GM19455 (cell line): ENCODE measurements around the gene DPP6.
"Not testable (repeated sequence)": the region's sequence is repeated elsewhere in the genome, so short reads cannot be mapped to it uniquely, and the experiment has no call there.

Experiments used
- ATAC-seq: cut with Tn5 transposase; IDR thresholded peaks from one replicate; pipeline ENCODE4 v1.9.1; 2021; ENCODE audit not compliant: unreplicated experiment

DPP6 gene

DNA sequence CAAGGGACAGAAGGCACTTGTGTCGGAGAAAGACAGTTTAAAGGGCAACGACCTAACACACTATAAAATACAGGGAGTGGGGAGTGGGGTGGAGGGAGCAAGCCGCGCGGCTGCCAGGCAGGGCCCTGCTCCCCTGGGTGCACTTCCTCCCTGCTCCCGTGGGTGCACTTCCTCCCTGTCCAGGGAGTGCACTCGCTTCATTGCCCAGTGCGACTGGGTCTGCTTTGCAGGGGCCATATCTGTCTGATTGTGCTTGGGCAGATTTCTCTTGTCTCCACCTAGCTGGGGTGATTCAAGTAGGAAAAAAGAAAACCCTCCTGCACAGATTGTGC is 94.5 kb downstream of the DPP6 start:
- not testable (repeated sequence) for ATAC-seq

DNA sequence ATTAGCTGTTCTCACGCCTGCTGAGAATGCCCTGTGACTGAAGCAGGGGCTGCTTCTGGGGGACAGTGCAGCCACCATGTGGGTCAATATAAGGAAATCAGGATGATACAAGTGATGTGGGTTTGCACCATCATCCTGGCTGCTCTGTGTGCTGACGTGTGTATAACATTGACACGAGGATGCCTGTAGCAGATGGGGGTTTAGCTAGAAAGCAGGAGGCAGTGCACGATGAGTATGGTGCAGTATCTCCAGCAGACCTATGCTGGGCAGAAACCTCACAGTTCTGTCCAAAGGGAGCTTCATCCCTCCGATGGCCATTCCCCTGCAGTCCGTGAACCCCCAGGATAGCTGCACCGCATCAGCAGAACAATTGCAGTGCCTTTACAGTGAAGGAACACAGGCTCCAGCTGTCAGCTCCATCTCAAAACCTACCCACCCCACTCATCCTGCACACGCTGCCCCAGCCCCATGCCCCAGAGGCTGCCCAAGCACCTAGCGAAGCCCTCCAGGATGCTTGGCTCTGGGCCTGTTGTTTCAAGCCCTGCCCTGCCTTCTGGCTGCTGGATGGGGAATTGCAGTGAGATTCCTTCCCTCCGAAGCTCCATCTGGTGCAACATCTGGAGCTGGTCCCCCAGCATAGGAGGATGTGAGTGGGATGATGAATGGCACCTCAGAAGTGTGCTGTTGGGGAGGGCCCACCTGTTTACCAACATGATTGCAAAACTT is 96.8 kb downstream of the DPP6 start:
- ATAC-seq = not testable (repeated sequence)

DNA sequence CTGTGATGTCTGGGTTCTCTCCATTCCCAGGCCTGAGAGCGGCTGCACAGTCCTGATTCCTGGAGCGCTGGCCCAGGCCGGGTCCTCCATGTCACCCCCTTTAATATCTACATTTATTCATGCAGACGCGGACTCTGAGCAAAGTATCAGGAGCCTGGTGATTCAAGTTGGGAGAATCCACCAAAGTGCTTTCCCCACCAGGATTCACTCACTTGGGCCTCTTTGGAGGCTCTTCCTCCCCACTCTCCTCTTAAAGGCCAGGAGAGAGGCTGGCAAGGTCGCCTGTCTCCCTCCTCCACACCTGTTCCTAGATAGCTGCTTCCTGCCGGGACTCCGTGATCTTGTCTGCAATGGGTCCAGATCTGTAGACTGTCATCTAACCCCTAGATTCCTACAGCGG is 98.5 kb downstream of the DPP6 start:
- ATAC-seq = not testable (repeated sequence)

DNA sequence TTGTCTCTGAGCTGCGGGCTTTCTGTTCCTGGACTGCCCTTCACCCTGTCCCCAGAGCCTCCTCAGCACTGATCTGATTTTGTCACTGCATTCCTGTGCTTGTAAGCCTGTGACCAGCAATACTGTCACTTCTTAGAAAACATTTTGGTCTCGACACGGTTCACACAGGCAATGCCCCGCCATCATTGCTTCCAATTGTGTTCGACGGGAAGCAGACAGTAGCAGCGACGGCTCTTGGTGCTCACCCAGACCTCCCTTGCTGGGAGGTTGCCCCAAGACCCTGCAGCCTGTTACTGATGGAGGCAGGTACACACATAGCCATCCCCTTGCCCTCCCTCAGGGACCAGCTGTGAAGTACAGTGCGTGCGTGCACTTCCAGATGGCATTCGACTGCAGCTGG is 99.1 kb downstream of the DPP6 start:
- ATAC-seq = not testable (repeated sequence)

DNA sequence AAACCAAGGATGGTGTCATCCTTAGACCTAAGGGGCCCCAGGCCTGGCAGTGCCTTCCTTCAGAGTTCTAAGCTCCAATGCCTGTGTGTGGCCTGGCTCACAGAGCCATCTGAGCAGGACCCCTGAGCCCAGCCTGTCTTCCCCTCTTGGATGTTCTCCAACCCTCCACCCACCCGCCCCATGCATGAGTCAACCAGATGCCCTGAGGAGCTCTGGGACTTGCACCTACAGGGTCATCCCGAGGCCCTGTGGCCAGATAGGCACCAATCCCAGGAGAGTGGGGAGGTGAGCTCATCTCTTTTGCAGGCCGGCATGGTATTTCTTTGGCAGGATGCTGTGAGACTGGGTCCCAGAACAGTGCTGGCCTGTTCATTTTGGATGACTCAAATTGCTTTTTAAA is 103.7 kb downstream of the DPP6 start:
- ATAC-seq = not testable (repeated sequence)

DNA sequence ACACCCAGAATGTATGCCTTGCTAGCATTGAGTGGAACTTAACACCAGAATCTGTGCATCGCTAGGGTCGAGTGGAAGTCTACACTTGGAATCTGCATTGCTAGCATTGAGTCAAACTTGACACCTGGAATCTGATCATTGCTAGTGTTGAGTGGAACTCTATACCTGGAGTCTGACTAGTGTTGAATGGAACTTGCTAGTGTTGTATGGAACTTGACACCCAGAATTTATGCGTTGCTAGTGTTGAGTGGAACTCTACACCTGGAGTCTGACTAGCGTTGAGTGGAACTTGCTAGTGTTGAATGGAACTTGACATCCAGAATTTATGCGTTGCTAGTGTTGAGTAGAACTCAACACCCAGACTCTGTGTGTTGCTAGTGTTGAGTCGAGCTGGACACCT is 110.7 kb downstream of the DPP6 start:
- ATAC-seq = not testable (repeated sequence)

DNA sequence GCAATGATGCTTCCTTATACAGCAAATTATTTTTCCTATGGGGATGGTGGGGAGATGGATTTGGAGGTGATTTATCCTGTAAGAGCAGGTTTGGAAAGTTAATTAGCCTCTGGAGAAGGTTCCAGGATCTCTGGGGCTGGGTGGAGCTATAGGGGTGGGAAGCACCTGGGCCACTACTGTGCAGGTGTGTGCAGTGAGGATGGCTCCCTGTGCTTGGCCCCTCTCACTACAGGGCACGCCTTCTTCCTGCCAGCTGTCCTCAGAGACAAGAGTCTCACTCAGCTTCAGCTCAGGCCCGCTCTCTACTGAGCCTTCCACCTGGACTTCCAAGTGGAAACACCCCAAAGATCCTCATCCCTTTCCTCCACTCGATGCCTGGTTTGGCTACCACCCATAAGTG is 111.4 kb downstream of the DPP6 start:
- ATAC-seq = not testable (repeated sequence)

DNA sequence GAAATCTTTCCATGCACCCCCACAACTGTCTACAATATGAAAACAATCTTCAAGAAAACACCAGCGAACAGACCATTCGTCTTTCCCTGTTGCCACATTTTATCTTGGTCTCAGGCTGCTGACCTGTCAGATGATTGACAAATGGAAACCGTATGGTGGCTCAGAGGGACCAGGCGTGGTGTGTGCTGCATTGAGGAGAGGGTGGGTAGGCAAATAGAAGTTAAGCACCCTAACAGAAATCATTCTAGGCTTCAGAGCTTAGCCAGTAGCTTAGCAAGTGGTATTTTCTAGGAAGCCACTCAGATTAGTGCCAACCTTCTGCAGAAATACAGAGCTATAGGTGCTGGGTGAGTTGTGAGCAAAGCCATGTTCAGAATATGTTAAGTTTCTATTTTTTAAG is 114.9 kb downstream of the DPP6 start:
- ATAC-seq = no peak

DNA sequence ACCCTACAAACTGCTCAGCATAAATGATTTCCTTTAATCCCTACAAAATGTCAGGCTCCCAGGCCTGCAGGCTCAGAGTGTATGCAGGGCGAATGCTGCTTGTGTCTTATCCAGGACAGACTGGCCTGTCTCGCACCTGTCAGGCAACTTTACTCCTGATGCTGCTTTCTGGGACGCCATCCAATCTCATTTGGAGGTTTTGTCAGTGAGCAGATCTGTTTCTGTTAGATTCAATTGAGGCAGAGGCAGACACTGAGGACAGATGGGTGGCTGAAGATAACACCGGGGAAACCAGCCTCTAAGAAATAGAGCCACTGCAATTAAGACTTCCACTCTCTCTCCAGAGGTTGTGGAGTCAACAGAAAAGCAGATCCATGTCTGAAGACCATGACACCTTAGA is 115.6 kb downstream of the DPP6 start:
- ATAC-seq = no peak

DNA sequence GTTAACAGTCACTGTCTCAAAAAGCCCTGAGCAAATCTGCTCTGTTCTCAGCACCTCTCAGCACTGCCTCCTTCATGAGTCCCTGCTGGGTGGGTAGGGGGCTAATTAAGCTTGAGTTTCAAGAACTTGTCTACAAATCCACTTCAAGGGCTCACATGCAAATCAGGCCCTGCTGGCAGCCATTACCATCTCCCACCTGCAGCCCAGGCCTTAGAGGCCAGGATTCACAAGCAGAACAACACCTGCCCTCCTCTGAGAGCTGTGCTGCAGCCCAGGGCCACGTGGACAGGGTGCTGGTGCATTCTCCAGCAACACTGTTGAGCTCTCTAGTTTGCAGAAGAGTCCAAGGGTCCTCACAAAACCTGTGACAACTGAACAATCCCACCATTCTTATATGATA is 119.2 kb downstream of the DPP6 start:
- no peak for ATAC-seq

DNA sequence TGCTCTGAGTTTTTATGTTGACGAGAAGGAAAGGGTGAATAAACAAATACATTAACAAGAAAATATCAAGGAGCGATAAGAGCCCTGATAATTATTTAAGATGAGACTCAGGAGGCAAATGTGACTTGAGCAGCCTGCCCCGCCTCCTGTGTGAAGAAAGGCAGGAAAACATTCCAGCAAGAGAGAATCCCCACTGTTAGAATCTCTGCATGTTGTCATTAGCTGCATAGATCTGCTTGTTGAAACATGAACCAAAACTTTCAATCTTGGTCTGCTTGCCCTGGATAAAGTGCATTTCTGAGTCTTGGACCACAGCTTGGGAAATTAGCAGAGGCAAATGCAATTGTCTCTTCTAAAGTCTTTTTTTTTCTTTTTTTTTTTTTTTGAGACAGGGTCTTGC is 120.0 kb downstream of the DPP6 start:
- ATAC-seq = no peak

DNA sequence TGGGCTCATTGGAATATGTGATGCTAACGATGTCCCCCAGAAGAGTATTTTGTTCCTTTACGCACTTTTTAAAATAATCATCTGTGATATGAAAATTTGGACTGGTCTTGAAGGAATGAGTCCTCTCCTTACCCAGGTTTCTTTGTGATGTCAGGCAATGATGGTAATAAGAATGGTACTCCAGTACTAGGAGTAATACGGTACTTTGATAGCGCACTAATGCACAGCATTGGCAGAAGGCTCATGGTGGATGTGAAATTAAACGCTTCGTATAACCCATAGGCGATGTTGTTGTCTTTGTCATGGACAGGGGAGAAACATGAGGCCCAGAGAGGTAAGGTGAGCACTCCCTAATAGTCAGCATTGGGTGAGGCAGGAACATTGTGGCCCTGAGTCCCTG is 125.4 kb downstream of the DPP6 start:
- no peak for ATAC-seq

DNA sequence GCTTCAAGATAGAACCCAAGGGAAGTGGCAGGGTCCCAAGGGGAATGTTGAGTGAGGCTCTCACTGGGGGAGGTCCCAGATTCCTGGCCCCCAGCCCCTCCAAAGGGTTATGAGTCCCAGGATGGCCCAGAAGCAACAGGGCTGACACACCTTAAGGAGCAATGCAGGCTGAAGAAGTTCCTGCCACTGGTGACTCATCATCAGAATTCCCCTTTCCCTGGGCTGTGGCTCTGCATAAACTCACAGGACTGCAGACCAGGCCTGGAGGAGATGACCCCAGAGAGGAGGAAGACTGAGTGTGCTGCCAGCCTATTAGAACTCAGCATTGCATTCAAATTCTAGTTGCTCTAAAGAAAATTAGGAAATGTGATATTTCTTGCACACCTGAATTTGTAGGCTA is 126.7 kb downstream of the DPP6 start:
- ATAC-seq = no peak

DNA sequence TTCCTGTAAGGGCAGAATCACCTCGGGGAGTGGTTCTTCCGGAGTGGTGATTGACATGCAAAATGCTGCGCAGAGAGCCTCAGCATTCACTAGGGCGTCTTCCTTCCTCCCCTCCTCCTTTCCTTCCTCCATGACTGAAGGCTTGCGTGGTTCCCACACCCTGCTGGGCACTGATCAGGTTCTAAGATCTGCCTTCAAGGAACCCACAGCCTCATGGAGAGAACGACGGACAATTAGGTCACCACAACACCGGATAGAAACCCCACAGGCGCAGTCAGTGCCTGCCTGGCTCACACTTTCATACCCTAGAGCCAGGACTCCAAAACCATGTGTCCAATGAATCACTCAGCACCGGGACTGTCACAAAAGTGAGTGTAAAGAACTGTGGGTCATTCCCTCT is 131.3 kb downstream of the DPP6 start:
- no peak for ATAC-seq

DNA sequence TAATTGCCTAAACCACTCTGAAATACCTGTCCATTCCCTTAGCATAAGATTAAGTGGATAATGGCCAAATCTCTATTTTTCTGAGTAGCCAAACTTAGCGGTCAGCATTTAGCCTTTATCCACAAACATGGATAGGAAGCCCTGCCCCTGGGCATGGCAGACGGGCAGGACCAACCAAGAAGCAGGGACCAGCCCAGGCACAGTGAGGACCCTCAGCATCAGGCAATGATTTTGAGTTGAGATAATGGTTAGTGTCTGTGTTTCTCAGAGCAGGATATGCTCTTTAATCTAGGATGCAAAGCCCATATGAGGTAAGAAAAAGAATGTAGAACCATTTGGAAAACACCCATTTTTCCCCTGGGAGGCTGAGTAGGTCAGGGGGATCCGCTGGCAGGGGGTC is 131.7 kb downstream of the DPP6 start:
- ATAC-seq = no peak

DNA sequence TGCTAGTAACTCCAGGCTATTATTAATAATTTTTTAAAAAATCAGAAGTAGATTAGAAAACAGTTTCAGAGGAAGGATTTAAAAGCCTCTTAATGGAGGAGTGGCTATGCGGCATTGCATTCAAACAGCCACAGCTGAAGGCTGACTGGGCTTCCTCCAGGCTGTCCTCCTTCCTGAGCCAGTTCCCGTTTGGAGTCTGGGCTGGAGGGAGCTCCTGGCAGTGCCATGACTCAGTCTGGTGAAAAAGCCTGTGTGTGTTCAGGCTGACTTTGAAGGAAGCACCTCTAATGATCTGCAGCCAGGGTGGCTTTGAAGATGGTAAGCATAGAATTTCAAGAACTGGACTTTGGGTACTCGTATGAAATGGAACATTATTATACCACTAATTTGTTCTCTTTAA is 134.6 kb downstream of the DPP6 start:
- no peak for ATAC-seq

DNA sequence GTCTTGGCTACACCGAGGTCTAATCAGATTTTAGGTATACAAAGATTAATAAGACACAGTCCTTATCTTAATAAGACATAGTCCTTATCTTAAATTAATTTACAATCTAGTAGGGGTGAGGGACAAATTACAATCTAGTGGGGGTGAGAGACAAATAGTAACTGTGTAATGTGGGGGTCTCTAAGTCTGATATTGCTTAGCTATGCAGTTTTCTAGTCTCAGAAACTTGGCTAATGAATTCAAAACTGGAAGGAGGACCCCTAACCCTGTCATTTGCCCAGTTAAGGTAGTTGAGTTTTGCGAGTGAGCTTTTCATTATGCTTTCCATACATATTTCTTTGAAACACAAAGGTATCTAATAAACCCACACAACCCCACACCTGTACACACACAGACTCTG is 136.1 kb downstream of the DPP6 start:
- ATAC-seq = no peak

DNA sequence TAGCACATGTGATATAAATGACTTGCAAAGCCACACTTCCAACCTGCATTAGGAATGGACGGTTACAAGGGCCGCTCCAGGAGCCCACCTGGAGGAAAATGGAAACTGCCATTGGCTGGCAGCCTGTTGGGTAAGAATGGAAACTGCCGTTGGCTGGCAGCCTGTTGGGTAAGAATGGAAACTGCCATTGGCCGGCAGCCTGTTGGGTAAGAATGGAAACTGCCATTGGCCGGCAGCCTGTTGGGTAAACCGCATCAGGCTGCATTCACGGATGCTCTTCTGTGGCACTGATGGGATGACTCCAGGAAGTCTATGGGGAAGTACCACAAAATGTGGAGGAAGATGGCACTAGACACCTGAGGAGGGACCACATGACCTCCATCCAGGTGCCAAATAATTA is 143.1 kb downstream of the DPP6 start:
- no peak for ATAC-seq

DNA sequence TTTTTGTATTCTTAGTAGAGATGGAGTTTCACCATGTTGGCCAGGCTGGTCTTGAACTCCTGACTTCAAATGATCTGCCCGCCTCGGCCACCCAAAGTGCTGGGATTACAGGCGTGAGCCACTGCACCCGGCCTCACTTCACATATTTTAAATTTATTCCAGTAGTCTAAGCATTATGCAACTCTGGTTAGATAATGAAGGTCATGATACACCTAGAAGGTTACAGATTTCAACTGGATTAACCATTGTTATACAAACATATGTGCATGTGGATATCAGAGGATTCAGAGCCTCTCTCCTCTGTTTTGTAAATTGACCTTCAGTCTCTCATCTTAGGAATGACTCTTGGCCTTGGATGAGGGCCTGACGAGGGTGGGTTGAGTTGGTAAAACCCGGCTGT is 146.3 kb downstream of the DPP6 start:
- no peak for ATAC-seq

DNA sequence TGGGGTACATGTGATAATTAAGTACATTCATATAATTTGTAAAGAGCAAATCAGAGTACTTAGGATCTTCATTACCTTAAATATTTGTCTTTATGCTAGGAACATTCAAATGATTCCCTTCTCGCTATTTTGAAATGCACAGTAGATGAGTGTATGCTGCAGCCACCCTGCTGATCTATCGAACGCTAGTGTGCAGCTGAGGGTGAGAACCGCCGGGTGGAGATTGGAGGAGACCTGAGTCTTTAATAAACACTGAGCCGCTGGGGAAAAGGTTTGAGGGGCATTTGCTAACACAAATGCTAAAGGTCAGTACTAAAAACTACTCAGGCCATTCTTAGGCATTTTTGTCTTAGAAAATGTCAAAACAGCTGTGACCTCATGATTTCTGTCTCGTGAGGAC is 148.0 kb downstream of the DPP6 start:
- no peak for ATAC-seq

DNA sequence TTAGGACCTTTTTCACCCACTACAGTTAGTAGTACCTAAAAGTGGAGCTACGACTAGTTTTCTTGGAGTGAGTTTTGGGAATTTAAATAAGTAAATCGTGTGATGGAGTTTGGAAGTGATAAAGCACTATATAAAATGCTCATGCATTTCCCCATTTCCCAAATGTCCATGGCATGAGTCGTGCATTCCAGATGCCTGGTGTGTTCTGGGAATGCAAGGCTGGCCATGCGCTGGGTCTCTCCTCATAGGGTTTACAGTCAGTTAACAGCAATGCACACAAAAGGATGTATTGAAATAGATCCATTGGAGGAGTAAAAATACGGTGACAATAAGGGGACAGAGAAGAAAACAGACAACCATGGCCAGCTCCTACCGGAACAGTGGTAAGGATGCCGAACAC is 149.8 kb downstream of the DPP6 start:
- no peak for ATAC-seq

DNA sequence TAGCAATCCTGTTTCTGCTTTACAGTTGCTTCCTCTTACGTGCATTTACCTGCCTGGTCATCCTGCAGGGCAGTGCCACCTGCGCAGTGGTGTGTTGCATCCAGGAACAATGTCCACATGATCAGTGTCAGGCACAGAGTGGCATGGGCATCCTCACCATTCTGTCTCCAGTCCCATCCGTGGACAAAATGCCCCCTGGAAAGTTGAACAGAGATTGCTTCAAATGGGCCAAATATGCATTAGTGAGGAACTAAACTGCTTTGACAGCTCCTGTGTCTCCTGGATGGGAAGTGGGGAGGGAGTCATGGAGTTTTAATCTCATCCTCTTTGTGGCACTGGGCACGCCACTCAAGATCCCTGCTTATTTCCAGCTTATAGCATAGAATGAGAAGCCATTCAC is 151.8 kb downstream of the DPP6 start:
- ATAC-seq = no peak

DNA sequence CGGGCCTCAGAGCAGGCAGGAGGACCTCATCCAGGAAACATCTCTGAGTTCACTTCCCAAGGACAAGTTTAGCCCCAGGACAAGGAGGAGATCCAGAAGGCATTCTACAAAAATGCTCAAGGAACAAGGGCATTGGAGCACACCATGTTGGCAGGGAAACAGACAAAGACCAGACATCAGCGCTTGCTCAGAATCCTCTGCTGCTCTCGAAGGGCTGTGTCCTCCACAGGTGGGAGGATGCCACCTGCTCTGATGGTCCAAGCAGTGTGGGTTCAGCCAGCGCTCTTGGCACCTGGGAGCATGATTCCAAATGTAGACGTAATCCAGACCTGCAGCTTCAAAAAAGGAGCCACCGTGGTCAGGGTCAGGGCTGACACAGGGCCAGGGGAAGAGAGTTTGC is 160.7 kb downstream of the DPP6 start:
- no peak for ATAC-seq
